NCI-H1105 treated with DMSO at 0.1 percent for 48 hours (cell line): ENCODE data around the gene TOX2.

Experiments used
- DNase-seq: peaks from one replicate; lab custom pipeline; 2025; lab: John Stamatoyannopoulos, UW

TOX2 gene

DNA sequence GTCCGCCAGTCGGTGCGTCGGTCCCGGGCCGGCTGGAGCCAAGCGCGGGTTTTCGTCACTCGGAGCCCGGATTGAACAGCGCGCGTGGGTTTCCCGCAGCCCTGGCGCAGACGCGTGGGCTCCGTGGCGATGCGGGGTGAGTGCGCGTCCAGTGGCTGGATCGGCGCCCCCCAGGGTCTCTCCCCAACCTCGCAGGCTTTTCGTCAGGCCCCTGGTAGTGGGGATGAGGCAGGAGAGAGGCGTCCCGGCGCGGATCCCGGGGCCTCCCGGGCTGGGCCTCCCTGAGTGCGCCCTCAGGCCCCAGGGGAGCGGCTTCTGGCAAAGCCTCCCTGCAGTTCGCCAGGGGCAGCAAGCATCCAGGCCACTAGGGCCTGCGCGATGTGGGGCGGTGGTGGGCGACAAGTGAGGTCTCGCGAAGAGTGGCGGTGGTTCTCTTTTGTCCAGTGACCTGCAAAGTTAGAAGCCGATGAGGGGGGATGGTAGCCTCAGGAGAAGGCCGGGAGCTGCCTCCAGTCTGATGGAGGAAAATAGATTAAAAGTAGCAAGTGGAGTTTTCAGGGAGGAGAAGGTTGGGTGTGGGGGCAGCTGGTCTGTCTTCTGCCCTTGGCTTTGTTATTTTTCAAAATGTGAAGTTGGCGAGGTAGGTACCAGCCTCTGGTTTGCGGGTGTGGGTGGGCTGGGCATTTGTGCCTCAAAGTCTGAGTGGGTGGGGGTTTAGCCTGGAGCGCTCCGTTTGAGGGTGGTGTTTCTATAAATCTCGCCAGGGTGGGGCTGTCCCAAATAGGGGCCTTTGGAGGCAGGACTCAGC, 1.6 kb downstream of the TOX2 start:
- DNase-seq, result no peak

DNA sequence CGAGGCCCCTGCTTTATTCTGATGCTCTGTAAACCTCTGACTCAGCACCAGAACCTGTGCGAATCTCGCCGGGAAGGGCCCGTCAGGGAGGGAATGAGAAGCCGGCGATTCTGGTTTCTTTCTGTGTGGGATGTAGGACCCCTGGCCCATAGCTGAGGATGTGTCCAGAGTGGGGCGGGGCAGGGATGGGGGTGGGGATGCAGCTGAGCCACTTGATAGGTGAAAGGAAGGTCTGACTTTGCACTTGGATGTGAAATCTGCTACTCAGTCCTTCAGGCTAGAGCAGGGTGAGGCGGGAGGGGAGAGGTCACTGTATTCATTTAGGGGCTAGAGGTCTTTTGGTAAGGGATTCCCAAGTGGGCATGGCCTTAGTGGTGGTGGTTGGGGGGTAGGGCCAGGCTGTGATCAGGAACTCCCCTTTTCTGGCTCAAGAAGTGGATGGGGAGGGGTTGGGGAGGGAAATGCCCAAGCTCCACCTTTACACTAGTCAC, 2.3 kb downstream of the TOX2 start:
- no peak for DNase-seq

DNA sequence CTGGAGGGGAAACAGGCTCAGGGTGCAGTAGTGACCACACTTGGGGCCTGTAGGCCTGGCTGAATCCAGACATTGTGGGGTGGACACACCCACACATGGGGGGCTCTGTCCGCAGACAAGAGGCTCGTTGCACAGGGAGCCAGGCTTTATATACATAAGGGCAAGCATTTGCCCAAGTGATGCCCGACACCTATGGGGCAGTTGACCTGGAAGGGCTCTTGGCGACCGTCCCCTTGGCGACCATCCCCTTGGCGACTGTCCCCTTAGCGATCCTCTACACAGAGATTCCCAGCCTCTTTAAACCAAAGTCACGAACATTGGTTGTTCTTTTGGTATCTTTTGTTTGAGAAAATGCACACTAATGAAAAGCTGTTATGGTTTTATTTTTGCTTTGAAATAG, 2.7 kb downstream of the TOX2 start:
- DNase-seq, result peak; percentile 19

DNA sequence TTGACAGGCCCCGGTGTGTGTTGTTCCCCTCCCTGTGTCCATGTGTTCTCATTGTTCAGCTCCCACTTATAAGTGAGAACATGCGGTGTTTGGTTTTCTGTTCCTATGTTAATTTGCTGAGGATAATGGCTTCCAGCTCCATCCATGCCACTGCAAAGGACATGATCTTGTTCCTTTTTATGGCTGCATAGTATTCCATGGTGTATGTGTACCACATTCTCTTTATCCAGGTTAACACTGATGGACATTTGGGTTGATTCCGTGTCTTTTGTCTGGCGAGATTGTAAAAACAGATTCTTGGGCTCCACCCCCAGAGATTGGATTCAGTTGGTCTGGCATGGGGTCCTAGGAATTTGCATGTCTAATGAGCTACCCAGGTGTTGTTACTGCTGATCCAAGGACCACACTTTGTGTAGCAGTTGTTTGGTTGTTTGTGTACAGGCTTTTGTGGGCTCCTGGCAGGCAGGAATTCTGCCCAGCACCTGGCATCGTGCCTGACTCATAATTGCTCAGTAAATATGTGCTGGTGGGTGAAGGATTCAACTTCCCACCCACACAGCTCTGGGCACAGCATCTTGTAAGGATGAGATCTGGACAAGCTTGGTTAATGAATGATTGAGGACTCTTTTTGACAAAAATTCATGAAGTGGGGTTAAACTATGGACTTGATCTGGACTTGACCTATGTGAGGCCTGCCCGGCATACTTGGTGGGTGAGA, 5.2 kb downstream of the TOX2 start:
- peak; percentile 49 for DNase-seq

DNA sequence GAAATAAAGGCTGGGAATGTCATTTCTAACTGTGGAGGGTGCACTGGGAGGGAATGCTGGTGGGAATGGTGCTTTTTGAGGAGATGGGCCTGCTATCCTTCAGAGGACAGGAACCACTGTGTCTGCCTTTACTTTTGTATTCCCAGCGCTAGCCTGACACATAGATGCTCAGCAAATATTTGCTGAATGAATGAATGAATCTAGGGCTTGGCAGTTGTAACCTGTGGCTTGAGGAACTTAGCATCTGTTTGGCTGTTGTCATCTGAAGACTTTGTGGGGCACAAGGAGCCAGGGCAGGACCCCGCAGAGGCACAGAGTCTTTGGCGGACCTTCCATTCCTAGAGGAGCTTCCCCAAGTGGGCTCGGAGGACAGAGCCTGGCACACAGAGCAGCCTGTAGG, 6.1 kb downstream of the TOX2 start:
- no peak for DNase-seq

DNA sequence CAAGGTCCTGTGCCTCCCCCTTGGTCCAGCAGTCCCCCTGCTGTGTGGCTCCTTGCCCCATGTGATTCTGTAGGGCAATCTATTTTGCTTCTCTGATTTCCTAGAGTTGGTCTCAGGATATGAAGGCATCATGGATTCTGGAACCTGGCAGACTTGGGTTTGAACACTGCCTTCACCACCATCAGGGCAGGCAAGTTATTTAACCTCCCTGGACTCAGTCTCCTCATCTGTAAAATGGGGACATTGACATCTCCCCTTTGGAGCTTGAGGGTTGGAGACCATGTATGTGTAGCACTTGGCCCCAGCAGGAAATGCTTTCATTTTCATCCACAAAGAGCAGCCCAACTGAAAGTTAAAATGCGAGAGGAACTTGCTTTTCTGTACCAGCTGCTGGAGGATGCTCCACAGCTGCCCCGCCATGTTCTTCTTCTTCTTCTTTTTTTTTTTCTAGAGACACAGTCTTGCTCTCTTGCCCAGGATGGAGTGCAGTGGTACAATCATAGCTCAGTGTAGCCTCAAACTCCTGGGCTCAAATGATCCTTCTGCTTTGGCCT, 6.7 kb downstream of the TOX2 start:
- no peak for DNase-seq

DNA sequence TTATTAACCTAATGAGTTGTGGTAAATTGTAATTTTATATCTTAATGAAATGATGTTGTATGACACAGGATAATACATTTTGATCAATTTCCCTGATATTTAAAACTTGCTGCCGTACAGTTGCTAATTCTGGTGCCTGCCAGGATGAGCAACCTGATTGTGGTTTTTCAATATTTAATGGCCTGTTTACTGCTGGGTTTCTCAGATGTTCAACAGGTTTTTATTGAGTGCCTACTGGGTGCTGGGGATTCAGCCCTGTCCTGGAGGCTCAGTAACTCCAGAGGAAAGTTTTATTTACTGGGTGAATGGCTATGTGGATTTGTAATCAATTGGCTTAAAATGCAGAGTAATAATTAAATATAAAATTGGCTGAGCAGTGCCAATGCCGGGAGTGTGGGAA, 8.0 kb downstream of the TOX2 start:
- DNase-seq, result no peak

DNA sequence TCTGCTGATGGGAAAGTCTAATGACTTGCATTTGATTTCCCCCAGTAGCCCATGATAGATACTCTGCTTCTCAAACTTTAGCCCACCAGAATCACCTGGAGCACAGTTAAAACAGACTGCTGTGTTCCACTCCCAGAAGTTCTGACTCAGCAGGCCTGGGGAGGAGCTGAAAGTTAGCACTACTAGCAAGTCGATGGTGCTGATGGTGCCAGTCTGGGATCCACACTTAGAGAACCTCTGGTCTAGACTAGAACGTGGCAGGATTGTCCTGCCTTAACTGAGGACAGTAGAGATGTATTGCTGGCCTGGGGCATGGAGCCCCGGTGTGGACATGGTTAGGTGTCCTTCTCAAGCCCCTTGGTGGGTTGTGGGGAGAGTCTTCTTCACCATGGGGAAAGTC, 8.7 kb downstream of the TOX2 start:
- DNase-seq, result no peak

DNA sequence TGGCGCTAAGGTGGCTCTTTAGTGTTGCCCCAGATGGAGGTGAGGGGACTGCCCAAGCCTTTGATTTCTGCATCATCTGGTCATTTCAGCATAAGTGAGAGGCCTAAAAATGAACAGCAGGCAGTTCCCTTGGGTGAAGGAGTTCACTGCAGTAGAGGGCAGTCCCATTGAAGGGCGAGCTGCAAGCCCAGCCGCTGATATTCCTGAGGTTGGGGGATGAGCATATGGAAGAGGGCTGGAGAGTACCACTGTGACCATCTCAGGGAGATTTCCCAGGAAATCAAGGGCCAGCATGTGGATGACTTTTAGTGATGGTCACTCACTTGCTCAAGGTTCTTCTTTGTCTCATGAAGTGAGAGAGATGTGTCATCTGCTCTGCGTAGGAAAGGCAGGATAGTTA, 9.3 kb downstream of the TOX2 start:
- DNase-seq, result no peak

DNA sequence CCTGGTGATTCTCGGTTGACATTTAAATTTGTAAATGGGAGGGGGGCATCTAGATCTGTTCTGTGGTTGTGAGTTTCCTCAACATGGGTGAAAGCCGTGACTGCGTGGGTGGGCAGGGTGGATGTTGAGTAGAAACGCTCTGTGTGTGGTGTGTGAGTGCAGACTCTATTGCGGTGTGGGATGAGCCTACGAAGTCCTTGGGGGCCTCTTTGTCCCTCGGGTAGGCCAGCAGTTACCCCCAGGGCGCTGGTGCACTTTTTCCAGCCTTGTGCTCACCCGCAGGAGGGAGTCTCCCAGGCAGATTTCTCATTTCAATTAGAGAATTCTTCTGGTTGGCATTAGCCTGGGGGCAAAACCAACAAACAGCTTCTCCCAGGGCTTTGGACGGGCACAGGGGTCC, 10.6 kb downstream of the TOX2 start:
- DNase-seq, result no peak

DNA sequence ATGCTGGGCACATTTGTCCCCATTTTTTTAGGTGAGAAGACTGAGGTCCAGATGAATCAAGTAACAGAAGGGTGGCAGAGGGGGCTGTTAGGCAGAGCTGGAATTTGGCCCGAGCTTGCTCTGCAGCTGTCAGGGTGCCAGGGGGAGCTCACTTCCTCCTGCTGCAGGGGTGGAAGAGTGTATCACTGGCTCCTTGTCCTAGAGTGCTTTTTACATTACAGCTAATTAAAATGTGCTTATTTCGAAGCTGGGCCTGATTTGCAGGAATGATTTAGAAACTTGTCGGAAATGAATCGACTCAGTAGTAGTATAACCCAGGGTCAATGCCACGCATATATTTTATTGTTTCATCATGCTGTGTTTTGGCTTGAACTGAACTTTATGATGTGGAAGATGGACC, 11.1 kb downstream of the TOX2 start:
- DNase-seq, result peak; percentile 61

DNA sequence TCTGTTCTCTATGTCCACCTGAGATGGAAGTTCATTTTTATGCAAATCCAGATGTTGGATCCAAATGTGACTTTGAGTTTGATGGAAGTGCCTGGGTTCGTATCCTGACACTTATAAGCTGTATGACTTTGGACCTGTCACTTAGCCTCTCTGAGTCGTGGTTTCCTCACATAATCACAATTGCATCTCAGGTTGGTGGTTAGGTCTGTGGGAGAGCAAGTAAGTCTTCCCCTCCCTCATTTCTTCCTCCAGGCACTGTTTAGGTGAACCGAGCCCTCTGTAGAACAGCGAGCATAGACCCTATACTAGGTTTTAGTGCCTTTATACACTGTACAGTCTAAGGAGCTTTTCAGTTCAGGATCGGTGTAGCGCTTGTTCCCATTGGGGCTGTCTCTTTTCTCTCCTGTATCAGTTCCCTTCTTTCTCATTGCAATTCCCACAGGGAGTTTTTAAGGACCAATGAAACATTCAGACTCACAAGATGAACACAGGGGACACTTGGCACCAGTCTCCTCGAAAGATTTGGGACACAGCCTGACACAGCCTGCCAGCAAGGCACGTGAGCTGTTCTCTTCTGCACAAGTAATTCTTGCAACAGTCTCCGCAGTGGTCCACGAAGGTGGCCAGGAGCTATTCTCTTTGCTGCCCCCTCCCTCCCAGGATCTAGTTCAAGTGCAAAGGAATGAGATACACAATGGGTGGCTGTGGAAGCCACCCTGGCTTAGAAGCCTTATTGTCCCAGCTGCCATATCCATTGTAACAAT, 11.8 kb downstream of the TOX2 start:
- DNase-seq, result no peak

DNA sequence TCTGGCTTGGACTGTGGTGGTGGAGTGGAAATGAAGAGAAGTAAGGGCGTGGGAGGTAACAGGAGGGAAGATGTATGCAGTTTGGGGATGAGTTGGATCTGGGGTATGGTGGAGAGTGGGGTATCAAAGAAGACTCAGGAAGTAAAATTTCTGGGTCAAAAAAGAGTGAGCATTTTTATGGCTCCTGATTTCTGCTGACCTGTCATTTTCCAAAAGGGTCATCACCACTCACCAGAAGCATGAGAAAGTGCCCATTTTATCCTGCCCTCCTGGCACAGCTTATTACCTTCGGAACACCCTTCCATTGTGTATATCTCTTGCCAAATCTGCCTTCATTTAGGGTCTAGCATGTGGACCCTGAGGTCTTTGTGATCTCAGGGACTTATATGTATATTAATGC, 17.3 kb downstream of the TOX2 start:
- DNase-seq, result no peak

DNA sequence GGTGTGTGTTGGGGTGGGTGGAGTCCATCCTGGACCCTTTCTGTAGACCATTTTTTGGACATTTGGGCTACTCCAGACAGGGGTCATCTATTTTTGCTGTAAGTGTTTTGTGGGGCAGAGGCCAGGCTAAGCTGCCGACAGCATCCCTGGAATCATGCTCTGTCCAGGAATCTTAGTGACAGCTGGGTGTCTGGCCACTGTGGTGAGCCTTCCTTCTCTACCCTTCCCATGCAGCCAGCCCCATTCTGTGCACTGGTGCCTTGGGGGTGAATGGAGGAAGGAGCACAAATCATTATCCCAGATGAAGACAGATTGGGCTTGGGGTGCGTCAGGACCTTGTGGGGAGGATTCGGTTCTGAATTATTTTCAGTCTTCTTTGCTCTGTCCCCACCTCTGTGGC, 20.2 kb downstream of the TOX2 start:
- no peak for DNase-seq

DNA sequence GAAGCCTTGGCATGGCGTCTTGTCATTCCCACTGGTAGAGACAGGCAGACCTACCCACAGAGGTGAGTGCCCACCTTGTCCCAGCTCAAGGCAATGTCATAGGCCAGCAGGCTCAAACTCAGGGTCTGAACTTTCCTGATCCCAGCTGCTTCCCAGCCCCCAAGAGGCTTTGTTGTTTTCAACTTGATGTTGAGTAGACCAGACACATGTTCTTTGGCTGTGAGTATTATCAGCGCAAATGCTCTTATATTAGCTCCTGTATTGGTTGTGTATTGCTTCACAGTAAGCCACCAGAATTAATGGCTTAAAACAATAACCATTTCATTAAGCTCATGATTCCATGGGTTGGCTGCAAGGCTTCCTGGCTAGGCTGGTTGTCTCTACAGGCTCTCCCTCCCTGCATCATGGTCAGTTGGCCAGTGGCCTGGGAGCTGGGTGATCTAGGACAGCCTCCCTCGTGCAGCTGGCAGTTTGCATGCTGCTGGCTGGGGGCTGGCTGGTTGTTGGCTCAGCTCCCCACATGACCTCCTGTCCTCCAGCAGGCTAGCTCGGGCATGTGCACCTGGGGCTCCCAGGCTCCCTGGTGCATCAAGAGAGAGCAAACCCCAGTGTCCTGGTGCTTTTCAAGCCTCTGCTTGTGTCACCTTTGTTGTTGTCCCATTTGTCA, 21.6 kb downstream of the TOX2 start:
- DNase-seq, result peak; percentile 31

DNA sequence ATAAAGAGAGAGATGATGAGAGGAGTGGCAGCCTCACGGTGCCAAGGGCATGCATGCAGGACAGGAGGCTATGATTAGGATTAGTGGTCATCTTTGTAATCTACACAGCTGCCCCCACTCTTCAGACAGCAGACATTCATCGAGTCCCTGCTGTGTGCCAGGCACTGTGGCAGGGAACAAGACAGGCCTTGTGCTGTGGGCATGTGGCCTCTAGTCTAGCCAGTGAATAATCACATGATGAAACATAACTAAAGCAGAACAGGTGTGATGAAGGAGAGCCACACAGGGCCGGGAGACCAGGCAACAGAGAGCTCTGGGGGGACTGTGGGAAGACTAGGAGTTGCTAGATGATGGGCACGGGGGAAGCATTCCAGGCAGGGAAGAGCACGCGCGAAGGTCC, 22.2 kb downstream of the TOX2 start:
- DNase-seq, result no peak

DNA sequence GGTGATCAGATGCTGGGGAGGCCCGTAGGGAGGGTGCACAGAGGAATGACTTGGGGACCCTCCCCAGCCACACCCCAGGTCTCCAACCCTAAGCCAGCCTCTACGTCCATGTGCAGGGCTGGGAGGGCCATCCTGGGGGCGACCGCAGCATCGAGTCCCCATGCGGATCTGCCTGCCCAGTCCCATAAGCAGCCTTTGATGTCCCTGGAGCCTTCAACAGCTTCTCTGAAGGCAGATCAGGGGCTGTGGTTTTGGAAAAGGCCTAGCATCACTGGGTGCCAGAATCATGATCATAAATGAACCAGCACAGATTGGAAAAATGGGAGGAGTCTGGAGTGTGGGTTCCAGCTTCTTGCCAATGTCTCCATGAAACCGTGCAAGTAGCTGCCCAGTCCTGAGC, 22.9 kb downstream of the TOX2 start:
- DNase-seq, result no peak

DNA sequence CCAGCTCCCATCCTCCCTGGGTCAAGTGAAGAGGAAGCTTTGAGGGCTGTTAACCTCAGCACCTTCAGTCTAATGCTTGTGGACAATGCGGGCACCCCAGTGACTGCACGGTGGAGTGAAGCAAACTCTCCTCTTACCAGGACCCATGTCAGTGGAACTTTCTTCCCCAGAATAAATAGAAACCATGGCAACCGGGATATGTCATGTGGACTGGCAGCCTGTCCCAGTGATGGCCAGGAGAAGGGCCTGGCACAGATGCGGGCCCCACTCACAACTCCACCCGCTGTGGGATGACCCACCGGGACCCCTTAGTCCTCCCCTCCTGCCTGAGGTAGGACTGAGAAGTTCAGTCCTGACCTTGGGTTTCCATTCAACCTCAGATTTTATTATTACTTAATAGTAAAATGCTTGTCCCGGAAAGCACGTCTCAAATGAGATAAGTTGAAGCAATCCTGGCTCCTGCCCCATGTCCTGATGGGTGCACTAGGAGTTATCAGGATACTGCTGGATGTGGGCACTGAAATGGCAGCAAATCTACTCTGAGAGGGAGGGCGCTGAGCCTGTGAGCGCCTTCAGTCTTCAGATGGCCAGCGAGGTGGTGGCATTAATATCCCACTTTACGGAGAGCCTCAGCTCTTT, 23.5 kb downstream of the TOX2 start:
- DNase-seq, result no peak

DNA sequence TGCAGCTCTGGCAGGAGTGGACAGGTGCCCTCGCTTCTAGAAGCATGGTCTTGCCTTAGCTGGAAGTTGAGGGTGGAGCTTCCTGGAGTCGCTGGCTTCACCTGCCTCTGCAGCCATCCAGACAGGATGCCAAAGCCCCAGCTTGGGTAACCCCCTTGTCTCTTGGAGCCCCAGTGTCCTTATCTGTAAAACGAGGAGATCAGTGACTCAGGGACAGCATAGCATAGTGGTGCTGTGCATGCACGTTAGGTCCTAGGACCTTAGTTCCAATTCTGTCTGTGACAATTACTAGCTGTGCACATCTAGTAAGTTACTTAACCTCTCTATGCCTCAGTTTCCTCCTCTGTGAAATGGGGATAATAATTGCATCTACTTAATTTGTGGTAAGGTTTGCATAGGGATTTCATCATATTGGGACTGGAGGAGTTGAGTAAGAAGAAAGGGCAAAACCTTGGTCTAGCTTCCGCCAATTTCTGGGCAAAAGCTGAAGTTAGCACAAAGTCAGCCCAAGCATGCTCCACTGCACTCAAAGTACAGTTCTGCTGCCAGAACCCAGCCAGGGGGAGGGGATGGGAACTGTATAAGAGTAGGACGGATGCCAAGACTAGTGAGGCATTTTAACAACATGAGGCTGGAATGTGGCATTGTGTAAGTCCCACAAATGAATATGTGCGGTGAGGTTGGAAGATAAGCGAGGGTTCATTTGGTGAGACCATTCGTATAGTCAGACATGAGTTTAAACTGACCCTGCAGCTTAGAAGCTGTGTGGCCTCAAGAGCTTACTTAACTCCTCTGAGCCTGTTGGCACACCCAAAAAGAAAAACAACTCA, 24.5 kb downstream of the TOX2 start:
- peak; percentile 4 for DNase-seq

DNA sequence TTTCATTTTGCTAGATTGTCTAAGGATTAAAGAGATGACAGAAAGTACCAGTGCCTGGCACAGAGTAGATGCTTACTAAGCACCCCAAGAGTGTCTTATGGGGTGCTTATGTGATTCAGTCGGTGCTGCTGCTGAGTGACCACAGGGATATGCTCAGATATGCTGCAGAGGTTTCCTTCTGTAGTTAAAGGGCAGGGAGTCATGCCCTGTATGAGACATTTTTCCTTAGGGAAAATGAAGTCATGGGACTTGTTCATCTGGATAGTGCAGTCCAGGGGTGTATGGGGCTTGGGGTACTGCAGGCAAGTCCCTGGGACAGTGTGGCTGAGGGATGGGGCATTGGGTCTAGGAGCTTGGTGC, 25.1 kb downstream of the TOX2 start:
- DNase-seq, result no peak
